Nephron progenitor cell (in vitro differentiated cells): ENCODE results near the gene SAMD10.

ENCODE experiments used
- DNase-seq: peaks from one replicate; pipeline ENCODE4 v3.0.0; 2021
- H3K27ac Mint-ChIP-seq: 2 replicates; pipeline ENCODE4 v1.8.0; 2021; ENCODE audit warnings: mild to moderate bottlenecking, moderate library complexity, mixed read lengths
- H3K27me3 Mint-ChIP-seq: 2 replicates; pipeline ENCODE4 v1.8.0; 2021; ENCODE audit warnings: mild to moderate bottlenecking, low read depth, mixed read lengths; ENCODE audit not compliant: poor library complexity
- H3K36me3 Mint-ChIP-seq: 2 replicates; pipeline ENCODE4 v1.8.0; 2021; ENCODE audit warnings: low read depth, mixed read lengths
- H3K4me1 Mint-ChIP-seq: 2 replicates; pipeline ENCODE4 v1.8.0; 2021; ENCODE audit warnings: mixed read lengths
- H3K4me3 Mint-ChIP-seq: 2 replicates; pipeline ENCODE4 v1.8.0; 2021; ENCODE audit warnings: mild to moderate bottlenecking, moderate library complexity, mixed read lengths
- H3K9me3 Mint-ChIP-seq: 2 replicates; pipeline ENCODE4 v1.8.0; 2021; ENCODE audit warnings: mild to moderate bottlenecking, moderate library complexity, mixed read lengths
- CTCF ChIP-seq: fragments of 200-600 bp; sonication (generic); IDR thresholded peaks from 2 replicates; pipeline ENCODE4 v1.5.0; 2021; ENCODE audit warnings: antibody characterized with exemption

SAMD10 gene

GRCh38 chr20:64003960-64004725, 24.7 kb upstream of the SAMD10 start:
- Mint-ChIP-seq H3K36me3 (peaks cover 56% of the 10 kb centered on the region), H3K27ac (no peak overlapping the region), H3K9me3 (peaks cover 11% of the 10 kb centered on the region), H3K27me3 (no peaks in the 10 kb centered on the region), H3K4me3 (no peak overlapping the region), H3K4me1 (peaks cover 27% of the 10 kb centered on the region)
- TF ChIP-seq CTCF: no peak
- DNase-seq: no peak

GRCh38 chr20:64001607-64002011, 22.2 kb upstream of the SAMD10 start:
- Mint-ChIP-seq H3K36me3 (peaks cover 53% of the 10 kb centered on the region), H3K4me1 (peaks cover 27% of the 10 kb centered on the region), H3K27me3 (no peaks in the 10 kb centered on the region), H3K4me3 (no peak overlapping the region), H3K27ac (peak overlapping the region; percentile 54), H3K9me3 (no peaks in the 10 kb centered on the region)
- TF ChIP-seq CTCF: no peak
- no peak for DNase-seq

GRCh38 chr20:64000906-64001305, 21.5 kb upstream of the SAMD10 start:
- Mint-ChIP-seq H3K36me3 (peaks cover 54% of the 10 kb centered on the region), H3K9me3 (no peaks in the 10 kb centered on the region), H3K27me3 (no peaks in the 10 kb centered on the region), H3K4me3 (no peak overlapping the region), H3K27ac (peak overlapping the region; percentile 25), H3K4me1 (peaks cover 27% of the 10 kb centered on the region)
- DNase-seq: no peak
- TF ChIP-seq CTCF: no peak

GRCh38 chr20:63982937-63983336, 3.5 kb upstream of the SAMD10 start:
- Mint-ChIP-seq H3K27ac (no peak overlapping the region), H3K27me3 (peaks cover 24% of the 10 kb centered on the region), H3K4me3 (peak overlapping the region; percentile 95), H3K9me3 (no peaks in the 10 kb centered on the region), H3K36me3 (peaks cover 49% of the 10 kb centered on the region), H3K4me1 (peaks cover 43% of the 10 kb centered on the region)
- DNase-seq: no peak
- TF ChIP-seq CTCF: no peak

- Mint-ChIP-seq H3K9me3 (no peaks in the 10 kb centered on the region), H3K27me3 (peaks cover 43% of the 10 kb centered on the region), H3K27ac (peak within 1 kb of the TSS; percentile 97), H3K4me3 (peak within 1 kb of the TSS; percentile 95), H3K4me1 (peaks cover 43% of the 10 kb centered on the region), H3K36me3 (peaks cover 36% of the 10 kb centered on the region)
- DNase-seq: peak; percentile 94
- peak; percentile 65 for TF ChIP-seq CTCF
These were observed 1.6 kb upstream of the SAMD10 start, which contains the start of gene PRPF6 for GRCh38 chr20:63980806-63981728. Gene PRPF6, plus strand, starts transcription at chr20:63981132. Its CDS starts 114 bp downstream, at chr20:63981246.
